CD4-positive, alpha-beta T cell treated with Interleukin-12 subunit alpha and Interleukin-12 subunit beta, for 1 hour (primary cell): Measurements from ENCODE around the gene TWNK.

Experiments used
- DNase-seq: peaks from one replicate; pipeline ENCODE4 v3.0.0-alpha.2; 2020

The TWNK gene

GRCh38 chr10:101013365-101013825 is 26.1 kb downstream of the TWNK start:
- no peak for DNase-seq

- DNase-seq, result peak; percentile 79
These were observed 27.0 kb downstream of the TWNK start for GRCh38 chr10:101014230-101014884.

DNA sequence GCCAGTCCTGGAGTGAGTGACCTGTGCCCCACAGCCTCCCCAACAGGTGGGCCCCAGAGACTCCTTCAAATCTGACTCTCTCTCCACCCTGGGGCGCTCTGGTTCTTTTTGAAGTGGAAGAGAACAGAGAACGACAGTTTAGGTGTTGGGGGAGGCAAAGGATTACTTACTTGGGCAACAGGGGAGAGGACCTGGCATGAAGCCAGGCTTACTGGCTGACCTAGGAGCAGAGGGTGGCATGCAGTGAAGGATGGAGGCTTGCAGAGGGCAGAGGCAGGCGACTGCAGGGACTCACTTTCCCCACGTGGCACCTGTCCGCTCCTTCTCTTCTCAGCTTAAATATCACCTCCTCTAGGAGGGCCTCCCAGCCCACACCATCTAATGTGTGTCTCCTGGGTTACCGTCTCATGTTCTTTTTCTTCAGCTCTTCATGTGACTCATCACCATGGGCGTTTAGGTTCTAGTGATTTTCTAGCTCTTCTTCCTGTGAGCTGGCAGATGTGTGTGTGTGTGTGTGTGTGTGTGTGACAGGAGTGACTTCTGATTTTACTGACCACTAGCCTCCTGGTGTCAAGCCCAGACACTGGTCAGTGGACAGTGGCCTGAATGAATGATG is 27.7 kb downstream of the TWNK start:
- DNase-seq, result no peak

- DNase-seq, result no peak
These were observed 28.2 kb downstream of the TWNK start for GRCh38 chr10:101015582-101015973.

DNA sequence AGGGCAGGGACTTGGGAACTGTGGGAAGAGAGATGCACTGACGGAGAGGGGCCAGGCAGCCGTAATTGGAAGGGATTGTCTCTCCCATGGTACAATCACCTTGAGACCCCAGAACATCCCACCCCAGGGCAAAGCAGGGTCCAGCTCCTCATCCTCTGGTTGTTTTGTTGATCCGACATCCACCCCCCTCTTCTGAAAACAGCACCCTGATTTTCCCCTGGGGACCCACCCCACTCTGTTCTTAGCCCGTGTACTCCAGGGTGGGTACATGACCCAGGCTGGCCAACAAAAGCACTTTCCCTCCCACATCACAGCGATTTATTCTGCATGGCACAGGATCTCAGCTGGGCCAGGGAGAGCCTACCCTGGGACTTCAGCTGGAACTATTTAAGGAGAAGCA is 29.5 kb downstream of the TWNK start:
- DNase-seq, result no peak

DNA sequence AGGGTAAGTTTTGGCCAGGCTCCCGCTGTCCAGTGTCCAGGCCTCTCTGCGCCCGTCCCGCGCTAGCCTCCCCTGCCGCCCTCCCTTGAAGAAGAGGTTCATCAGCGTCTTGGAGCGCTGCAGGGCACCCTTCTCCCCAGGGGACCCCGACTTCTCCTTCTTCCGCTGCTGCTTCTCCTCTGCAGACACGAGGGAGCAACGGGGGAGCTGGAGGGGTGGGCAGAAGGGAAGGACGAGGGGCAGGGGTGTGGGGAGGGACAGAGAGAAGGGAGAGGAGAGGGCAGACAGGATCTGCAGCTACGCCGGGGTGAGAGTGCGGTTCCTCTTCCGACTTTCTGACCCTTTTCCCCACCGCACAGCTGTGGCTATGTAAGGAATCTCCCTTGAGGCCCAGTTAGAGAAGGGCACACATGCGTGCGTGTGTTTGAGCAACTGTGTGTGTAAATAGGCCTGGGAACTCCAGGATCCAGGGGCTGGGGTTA is 30.8 kb downstream of the TWNK start:
- DNase-seq, result no peak

GRCh38 chr10:101018600-101019439 is 31.5 kb downstream of the TWNK start:
- peak; percentile 71 for DNase-seq

- no peak for DNase-seq
These were observed 32.0 kb downstream of the TWNK start for GRCh38 chr10:101019440-101019703.

- DNase-seq, result no peak
These were observed 33.2 kb downstream of the TWNK start for GRCh38 chr10:101020427-101021075.

GRCh38 chr10:101021239-101021638 is 33.9 kb downstream of the TWNK start:
- DNase-seq, result no peak

- no peak for DNase-seq
These were observed 34.4 kb downstream of the TWNK start for GRCh38 chr10:101021692-101022251.

GRCh38 chr10:101022967-101023705 is 35.8 kb downstream of the TWNK start:
- DNase-seq, result no peak

- DNase-seq, result no peak
These were observed 39.9 kb downstream of the TWNK start for GRCh38 chr10:101027106-101027720.

- DNase-seq, result no peak
These were observed 41.3 kb downstream of the TWNK start for GRCh38 chr10:101028446-101029337.

DNA sequence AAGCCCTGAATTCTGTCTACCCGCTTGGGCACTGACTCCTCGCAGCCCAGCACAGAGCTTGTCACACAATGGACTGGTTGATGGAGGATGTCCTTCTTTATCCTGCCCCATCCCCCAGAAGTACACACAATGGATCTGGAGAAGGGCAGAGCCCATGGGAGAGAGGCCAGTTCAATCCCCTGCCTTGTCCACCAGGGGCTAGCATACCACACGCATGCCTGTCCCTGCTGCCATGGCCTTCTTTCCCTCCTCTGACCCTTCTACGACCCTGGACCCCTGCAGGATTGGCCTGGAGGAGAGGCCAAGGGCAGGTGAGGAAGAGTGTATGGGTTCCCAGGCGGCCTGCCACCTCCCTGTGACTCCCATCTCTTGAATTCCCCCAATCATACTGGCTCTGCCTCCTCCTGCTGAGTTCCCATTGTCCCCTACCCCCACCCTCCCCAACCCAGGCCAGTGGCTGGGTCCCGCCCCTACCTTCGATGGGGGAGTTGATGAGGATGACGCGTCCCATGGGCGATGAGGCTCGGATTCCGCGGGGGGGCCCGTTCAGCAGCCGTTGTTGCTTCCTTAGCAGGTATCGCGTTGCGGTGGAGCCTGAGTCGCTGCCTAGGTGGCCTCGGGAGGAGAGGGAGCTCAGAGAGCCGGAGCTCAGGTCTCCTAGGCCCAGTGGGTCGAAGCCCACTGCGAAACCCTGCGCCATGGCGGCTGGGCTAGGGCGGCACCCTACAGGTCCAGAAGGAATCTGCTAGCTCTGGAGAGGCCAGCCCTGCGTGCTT is 42.4 kb downstream of the TWNK start:
- DNase-seq, result no peak

DNA sequence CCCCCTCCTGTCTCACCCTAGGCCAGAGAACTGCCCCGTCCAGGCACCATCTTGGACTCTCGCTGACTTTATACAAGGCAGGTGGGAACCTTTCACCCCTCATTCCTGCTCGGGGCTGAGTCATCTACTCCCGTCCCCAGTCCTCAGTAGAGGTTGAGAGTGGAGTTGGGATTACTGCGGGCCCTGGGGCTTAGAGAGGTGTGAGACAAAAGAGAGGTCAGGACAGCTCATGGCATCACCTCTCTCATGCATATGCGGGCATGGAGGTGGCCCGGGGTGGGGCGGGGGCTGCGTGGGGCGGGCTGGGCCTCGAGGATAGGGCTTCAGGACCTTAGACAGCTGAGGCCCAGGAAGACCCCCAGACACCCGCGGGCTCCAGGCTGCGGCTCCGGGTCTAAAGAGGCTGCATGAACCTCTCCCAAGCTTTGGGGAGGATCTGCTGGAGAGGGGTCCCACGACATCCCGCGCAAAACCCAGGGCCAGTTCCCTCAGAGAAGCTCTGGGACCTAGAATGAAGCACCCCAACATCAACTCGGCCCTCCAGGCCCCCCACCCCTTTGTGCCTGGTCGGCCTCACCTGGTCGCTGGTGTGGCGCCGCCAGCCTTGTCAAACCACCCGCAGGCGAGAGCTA is 43.3 kb downstream of the TWNK start:
- no peak for DNase-seq

DNA sequence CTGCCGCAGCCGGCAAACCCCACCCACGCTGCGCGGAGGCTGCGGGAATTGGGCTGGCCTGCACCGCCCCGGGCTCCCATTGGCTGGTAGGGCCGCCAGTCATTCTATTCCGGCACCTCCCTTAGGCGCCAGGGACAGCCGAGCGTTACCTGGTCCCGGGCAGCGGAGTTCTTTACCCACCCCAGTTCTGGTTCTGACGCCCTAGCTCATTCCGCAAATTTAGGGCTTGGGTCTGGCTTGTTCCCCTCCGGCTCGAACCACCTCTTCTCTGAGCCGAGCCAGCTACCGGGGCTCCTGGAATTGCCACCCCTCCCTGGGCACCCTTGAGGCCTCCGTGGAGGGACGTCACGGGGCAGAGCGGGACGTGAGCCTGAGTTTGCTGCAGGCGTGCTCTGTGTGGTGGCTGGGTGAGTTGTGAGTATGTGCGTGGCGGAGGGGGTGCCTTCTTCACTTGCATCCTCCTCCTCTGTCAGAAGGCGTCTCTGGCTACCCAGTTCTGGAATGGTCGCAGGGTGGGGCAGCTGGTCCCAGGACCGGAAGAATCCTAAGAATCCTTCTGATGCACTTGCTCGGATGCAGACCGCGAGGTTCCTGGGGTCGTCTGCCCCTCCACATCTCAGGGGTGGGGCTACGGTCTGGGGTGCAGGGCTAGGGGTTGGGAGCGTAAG is 43.9 kb downstream of the TWNK start, which contains the start of the genes PDZD7 and SFXN3:
TSS of gene PDZD7 (minus strand) at position 2 of the 668 bp plus-strand sequence. CDS start 910 bp downstream, outside the sequence.
TSS of gene SFXN3 (plus strand) at position 107 of the 668 bp plus-strand sequence. CDS start 3,461 bp downstream, outside the sequence.
- DNase-seq, result peak; percentile 96

DNA sequence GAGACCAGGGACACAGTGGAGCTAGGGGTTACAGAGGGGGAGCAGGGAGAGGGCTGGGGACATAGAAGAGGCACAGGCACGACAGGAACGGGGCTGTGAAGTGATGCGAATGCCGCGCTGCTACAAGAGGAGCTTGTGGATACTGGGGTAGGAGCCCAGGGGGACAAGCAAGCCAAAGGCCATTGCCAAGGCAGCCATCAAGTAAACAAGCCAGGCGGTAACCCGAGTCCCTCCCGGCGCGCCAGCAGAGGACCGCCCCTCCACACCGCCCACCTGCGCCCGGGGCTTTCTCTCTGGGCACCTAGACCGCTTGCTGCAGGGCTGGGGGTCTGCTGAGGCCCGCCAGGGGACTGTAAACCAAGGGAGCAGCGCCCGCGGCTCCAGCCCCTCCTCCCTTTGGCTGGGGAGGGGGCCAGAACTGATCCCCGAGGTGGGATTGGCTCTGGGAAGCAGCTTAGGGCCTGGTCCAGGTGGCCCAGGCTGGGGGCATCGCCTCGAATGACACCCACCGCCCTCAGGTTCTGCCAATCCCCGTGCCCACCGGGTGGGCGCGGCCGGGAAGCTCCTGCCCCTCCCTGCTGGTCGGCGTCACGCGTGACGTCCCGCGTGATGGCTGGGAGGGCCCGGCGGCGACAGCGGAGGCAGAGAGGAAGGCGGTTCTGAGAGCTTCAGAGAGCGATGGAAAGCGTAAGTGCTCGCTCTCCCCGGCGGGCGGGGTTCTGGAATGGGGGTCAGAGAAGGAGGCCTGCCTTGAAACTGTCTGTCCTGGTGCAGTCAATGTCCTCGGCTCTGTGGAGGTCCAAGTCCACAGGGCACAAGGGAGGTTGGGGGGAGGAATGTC is 44.7 kb downstream of the TWNK start:
- DNase-seq, result peak; percentile 84
